ENCODE measurements around the gene FRMPD2. TPM values are rescaled to one million over a fixed set of nuclear protein-coding genes. Genes with fewer than 3 reads are reported as not detected.
A peak's percentile ranks its signal among the peaks of the same experiment; 100 is the strongest.
"Not testable (repeated sequence)": the region's sequence is repeated elsewhere in the genome, so short reads cannot be mapped to it uniquely, and the experiment has no call there.

Gene FRMPD2
- total RNA-seq, 2 experiments from 2014 or later: not detected

DNA sequence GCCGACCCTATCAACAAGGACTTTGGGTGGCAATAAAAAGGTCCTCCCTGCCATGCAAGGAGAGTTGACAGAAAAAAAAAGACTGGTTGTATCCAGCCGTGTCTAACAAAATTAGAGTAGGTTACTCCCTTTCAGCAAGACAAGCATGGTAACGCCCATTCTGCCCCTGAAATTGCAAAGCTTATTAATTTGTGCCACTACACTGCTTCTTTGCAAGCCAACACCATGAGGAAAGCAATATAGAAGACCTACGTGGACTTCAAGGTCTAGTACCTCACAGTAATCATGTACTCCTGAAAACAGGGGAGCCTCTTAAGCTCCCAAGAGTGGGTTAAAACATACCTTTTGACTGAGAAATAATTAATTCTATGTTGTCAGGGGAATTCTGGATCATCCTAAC, 90.3 kb downstream of the FRMPD2 start:
- no peak for ATAC-seq (ENCODE audit: poor library complexity)
- Histone ChIP-seq H3K27ac (ENCODE audit: low read depth in 1 of 2, low read length in 2 of 2) (no peak overlapping the region), H3K4me1 (ENCODE audit: insufficient read depth, low read length) (no peaks in the 10 kb centered on the region), H3K27me3 (ENCODE audit: control insufficient read depth in 1 of 2, insufficient read depth in 2 of 2, low read length in 2 of 2) (no peaks in the 10 kb centered on the region), H3K9me3 (ENCODE audit: control insufficient read depth in 1 of 2, insufficient read depth in 1 of 2, low read length in 2 of 2) (no peaks in the 10 kb centered on the region), H3K4me3 (ENCODE audit: low read length) (no peak overlapping the region), H3K36me3 (ENCODE audit: insufficient read depth, low read length) (no peaks in the 10 kb centered on the region)
- TF ChIP-seq, protein P1, sequence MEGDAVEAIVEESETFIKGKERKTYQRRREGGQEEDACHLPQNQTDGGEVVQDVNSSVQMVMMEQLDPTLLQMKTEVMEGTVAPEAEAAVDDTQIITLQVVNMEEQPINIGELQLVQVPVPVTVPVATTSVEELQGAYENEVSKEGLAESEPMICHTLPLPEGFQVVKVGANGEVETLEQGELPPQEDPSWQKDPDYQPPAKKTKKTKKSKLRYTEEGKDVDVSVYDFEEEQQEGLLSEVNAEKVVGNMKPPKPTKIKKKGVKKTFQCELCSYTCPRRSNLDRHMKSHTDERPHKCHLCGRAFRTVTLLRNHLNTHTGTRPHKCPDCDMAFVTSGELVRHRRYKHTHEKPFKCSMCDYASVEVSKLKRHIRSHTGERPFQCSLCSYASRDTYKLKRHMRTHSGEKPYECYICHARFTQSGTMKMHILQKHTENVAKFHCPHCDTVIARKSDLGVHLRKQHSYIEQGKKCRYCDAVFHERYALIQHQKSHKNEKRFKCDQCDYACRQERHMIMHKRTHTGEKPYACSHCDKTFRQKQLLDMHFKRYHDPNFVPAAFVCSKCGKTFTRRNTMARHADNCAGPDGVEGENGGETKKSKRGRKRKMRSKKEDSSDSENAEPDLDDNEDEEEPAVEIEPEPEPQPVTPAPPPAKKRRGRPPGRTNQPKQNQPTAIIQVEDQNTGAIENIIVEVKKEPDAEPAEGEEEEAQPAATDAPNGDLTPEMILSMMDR (IDR thresholded peaks at IDR 0.05): no peak
- intact Hi-C loops (cut with DNase I, micrococcal nuclease): no loop called here
- Mint-ChIP-seq H3K9me3 (no peaks in the 10 kb centered on the region), H3K4me1 (ENCODE audit: low read depth) (no peaks in the 10 kb centered on the region), H3K4me3 (no peak overlapping the region), H3K27ac (no peak overlapping the region), H3K27me3 (no peaks in the 10 kb centered on the region), H3K36me3 (ENCODE audit: low read depth) (no peaks in the 10 kb centered on the region)
- no peak for DNase-seq
- ChIA-PET POLR2A (no interaction called here), CTCF (interaction anchor here (1.4 kb wide), 1 partner anchor 14 kb away, joined by 3 read pairs; no protein-coding TSS in a partner anchor)

GRCh38 chr10:48172715-48173114, 101.8 kb downstream of the FRMPD2 start:
- H3K9me3 ChIP-seq (ENCODE audit: control insufficient read depth in 1 of 2, insufficient read depth in 1 of 2, low read length in 2 of 2); DNase-seq; H3K27ac Mint-ChIP-seq; POLR2A ChIA-PET; H3K36me3 Mint-ChIP-seq (ENCODE audit: low read depth); intact Hi-C loops (cut with DNase I, micrococcal nuclease); H3K4me3 ChIP-seq (ENCODE audit: low read length); H3K36me3 ChIP-seq (ENCODE audit: insufficient read depth, low read length); ATAC-seq (ENCODE audit: poor library complexity); H3K4me1 Mint-ChIP-seq (ENCODE audit: low read depth); H3K4me3 Mint-ChIP-seq; H3K4me1 ChIP-seq (ENCODE audit: insufficient read depth, low read length); H3K27ac ChIP-seq (ENCODE audit: low read depth in 1 of 2, low read length in 2 of 2); H3K27me3 ChIP-seq (ENCODE audit: control insufficient read depth in 1 of 2, insufficient read depth in 2 of 2, low read length in 2 of 2); CTCF ChIA-PET; H3K9me3 Mint-ChIP-seq; H3K27me3 Mint-ChIP-seq: not testable (repeated sequence)

DNA sequence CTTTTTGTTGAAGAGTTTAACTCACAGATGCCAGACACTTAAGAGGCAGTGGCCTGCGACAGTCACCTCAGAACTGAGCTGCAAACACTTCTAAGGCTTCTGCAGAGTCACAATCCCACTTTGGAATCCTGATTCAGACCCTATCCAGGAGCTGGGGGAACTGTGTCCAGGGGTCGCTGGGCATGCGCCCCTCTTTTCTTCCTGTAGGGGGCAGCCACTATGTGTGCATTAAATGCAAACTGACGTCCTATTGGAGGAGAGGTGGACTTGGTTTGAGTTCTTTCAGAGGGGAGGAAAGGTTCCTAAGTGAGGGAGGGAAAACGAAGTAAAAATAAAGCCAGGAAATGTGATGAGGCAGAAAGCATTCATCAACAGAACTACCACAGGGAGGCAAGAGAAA, 113.8 kb downstream of the FRMPD2 start:
- POLR2A ChIA-PET; H3K9me3 Mint-ChIP-seq; H3K27me3 ChIP-seq (ENCODE audit: control insufficient read depth in 1 of 2, insufficient read depth in 2 of 2, low read length in 2 of 2); H3K36me3 ChIP-seq (ENCODE audit: insufficient read depth, low read length); intact Hi-C loops (cut with DNase I, micrococcal nuclease); H3K4me1 ChIP-seq (ENCODE audit: insufficient read depth, low read length); H3K4me3 ChIP-seq (ENCODE audit: low read length); H3K36me3 Mint-ChIP-seq (ENCODE audit: low read depth); H3K9me3 ChIP-seq (ENCODE audit: control insufficient read depth in 1 of 2, insufficient read depth in 1 of 2, low read length in 2 of 2); H3K27me3 Mint-ChIP-seq; H3K27ac Mint-ChIP-seq; H3K27ac ChIP-seq (ENCODE audit: low read depth in 1 of 2, low read length in 2 of 2); H3K4me3 Mint-ChIP-seq; H3K4me1 Mint-ChIP-seq (ENCODE audit: low read depth); ATAC-seq (ENCODE audit: poor library complexity); DNase-seq; CTCF ChIA-PET: not testable (repeated sequence)

- ATAC-seq (ENCODE audit: poor library complexity); H3K27ac Mint-ChIP-seq; H3K36me3 ChIP-seq (ENCODE audit: insufficient read depth, low read length); H3K9me3 ChIP-seq (ENCODE audit: control insufficient read depth in 1 of 2, insufficient read depth in 1 of 2, low read length in 2 of 2); H3K4me3 ChIP-seq (ENCODE audit: low read length); H3K27me3 ChIP-seq (ENCODE audit: control insufficient read depth in 1 of 2, insufficient read depth in 2 of 2, low read length in 2 of 2); H3K27me3 Mint-ChIP-seq; H3K36me3 Mint-ChIP-seq (ENCODE audit: low read depth); H3K4me1 ChIP-seq (ENCODE audit: insufficient read depth, low read length); POLR2A ChIA-PET; intact Hi-C loops (cut with DNase I, micrococcal nuclease); DNase-seq; H3K9me3 Mint-ChIP-seq; H3K4me1 Mint-ChIP-seq (ENCODE audit: low read depth); CTCF ChIA-PET; H3K27ac ChIP-seq (ENCODE audit: low read depth in 1 of 2, low read length in 2 of 2); H3K4me3 Mint-ChIP-seq: not testable (repeated sequence)
Observed at GRCh38 chr10:48160163-48160562, 114.3 kb downstream of the FRMPD2 start.

DNA sequence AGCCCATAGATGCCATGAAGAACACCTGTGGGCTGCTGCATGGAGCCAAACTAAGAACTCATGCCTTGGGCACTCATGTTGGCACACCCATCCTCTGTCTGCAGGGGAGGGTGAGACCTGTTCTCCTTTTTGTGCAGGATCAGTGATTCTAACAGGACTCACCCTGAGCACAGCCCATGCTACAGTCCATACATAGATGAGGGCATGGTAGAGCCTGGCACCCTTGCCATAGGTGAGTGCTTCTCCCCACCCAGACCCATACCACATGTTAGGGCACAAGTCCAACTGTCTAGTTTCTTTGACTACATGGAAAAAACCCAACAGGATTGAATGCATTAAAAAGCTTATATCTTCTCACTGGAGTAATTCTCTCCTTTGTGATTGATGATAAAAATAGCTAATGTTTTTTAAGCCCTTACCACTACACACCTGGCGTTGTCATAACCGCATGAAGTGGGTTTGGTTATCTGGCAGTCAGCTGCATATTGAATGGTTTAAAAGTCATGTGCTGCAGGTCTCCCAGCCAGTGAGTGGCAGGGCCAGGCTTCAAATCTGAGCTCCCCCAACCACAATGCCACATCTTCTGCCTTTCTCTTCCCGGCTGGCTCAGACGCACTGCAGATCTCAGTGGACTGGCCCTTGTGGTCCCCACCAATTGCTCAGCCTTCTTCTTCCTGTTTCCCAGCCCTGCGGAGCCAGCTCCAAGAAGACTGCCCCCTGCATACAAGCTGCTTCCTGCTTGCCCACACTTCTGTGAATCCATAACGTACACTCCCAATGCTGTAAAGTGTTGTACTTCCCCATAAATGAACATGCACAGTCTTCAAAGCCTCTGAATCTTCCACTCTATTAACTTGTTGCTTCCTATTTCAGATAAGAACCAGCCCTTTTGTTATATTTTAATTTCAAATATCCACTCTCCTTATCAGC, 120.0 kb downstream of the FRMPD2 start:
- CTCF ChIA-PET; H3K4me1 Mint-ChIP-seq (ENCODE audit: low read depth); H3K9me3 Mint-ChIP-seq; H3K27me3 Mint-ChIP-seq; H3K36me3 ChIP-seq (ENCODE audit: insufficient read depth, low read length); ATAC-seq (ENCODE audit: poor library complexity); H3K27ac ChIP-seq (ENCODE audit: low read depth in 1 of 2, low read length in 2 of 2); H3K27ac Mint-ChIP-seq; POLR2A ChIA-PET; intact Hi-C loops (cut with DNase I, micrococcal nuclease); H3K9me3 ChIP-seq (ENCODE audit: control insufficient read depth in 1 of 2, insufficient read depth in 1 of 2, low read length in 2 of 2); H3K27me3 ChIP-seq (ENCODE audit: control insufficient read depth in 1 of 2, insufficient read depth in 2 of 2, low read length in 2 of 2); H3K4me1 ChIP-seq (ENCODE audit: insufficient read depth, low read length); H3K4me3 Mint-ChIP-seq; H3K4me3 ChIP-seq (ENCODE audit: low read length); H3K36me3 Mint-ChIP-seq (ENCODE audit: low read depth): not testable (repeated sequence)
- DNase-seq: peak in 1 of 14 experiments; percentile 1

- POLR2A ChIA-PET; H3K4me1 Mint-ChIP-seq (ENCODE audit: low read depth); H3K4me3 Mint-ChIP-seq; H3K27ac Mint-ChIP-seq; H3K36me3 Mint-ChIP-seq (ENCODE audit: low read depth); H3K4me3 ChIP-seq (ENCODE audit: low read length); H3K4me1 ChIP-seq (ENCODE audit: insufficient read depth, low read length); ATAC-seq (ENCODE audit: poor library complexity); H3K27ac ChIP-seq (ENCODE audit: low read depth in 1 of 2, low read length in 2 of 2); H3K9me3 ChIP-seq (ENCODE audit: control insufficient read depth in 1 of 2, insufficient read depth in 1 of 2, low read length in 2 of 2); DNase-seq; H3K9me3 Mint-ChIP-seq; H3K27me3 ChIP-seq (ENCODE audit: control insufficient read depth in 1 of 2, insufficient read depth in 2 of 2, low read length in 2 of 2); intact Hi-C loops (cut with DNase I, micrococcal nuclease); H3K27me3 Mint-ChIP-seq; H3K36me3 ChIP-seq (ENCODE audit: insufficient read depth, low read length); CTCF ChIA-PET: not testable (repeated sequence)
Observed at GRCh38 chr10:48147643-48148042, 126.9 kb downstream of the FRMPD2 start.

All from CD4-positive, alpha-beta T cell (primary cell).